CD4-positive, alpha-beta T cell treated with Interleukin-6 for 4 hours (primary cell): ENCODE data around the gene HPS5.

ENCODE experiments used
- DNase-seq: peaks from one replicate; pipeline ENCODE4 v3.0.0-alpha.2; 2020; ENCODE audit warnings: mixed read lengths

The HPS5 gene

GRCh38 chr11:18320617-18321016 lies 1.3 kb downstream of the HPS5 start:
- DNase-seq: no peak

- DNase-seq: no peak
Observed at GRCh38 chr11:18319914-18320313, 2.0 kb downstream of the HPS5 start.

GRCh38 chr11:18317551-18317950 lies 4.4 kb downstream of the HPS5 start:
- DNase-seq: no peak

- no peak for DNase-seq
Observed at GRCh38 chr11:18315893-18316292, 6.0 kb downstream of the HPS5 start.

GRCh38 chr11:18314784-18315523 lies 7.0 kb downstream of the HPS5 start:
- DNase-seq: no peak

- no peak for DNase-seq
Observed at GRCh38 chr11:18313965-18314763, 7.8 kb downstream of the HPS5 start.

GRCh38 chr11:18312663-18313420 lies 9.1 kb downstream of the HPS5 start:
- no peak for DNase-seq

- no peak for DNase-seq
Observed at GRCh38 chr11:18312012-18312411, 9.9 kb downstream of the HPS5 start.

- no peak for DNase-seq
Observed at GRCh38 chr11:18310800-18311340, 11.1 kb downstream of the HPS5 start.

- DNase-seq: no peak
Observed at GRCh38 chr11:18309691-18310090, 12.2 kb downstream of the HPS5 start.

- no peak for DNase-seq
Observed at GRCh38 chr11:18308242-18308641, 13.7 kb downstream of the HPS5 start.

GRCh38 chr11:18307461-18308139 lies 14.3 kb downstream of the HPS5 start:
- no peak for DNase-seq

GRCh38 chr11:18304745-18305144 lies 17.2 kb downstream of the HPS5 start:
- DNase-seq: no peak

GRCh38 chr11:18299721-18300120 lies 22.2 kb downstream of the HPS5 start:
- DNase-seq: no peak

GRCh38 chr11:18295316-18295715 lies 26.6 kb downstream of the HPS5 start:
- no peak for DNase-seq

GRCh38 chr11:18294862-18295261 lies 27.1 kb downstream of the HPS5 start:
- no peak for DNase-seq

- DNase-seq: no peak
Observed at GRCh38 chr11:18288911-18289310, 33.0 kb downstream of the HPS5 start.

- DNase-seq: no peak
Observed at GRCh38 chr11:18285841-18286240, 36.1 kb downstream of the HPS5 start.

GRCh38 chr11:18282626-18283025 lies 39.3 kb downstream of the HPS5 start:
- no peak for DNase-seq

GRCh38 chr11:18280438-18281045 lies 41.4 kb downstream of the HPS5 start:
- DNase-seq: no peak

GRCh38 chr11:18277565-18278271 lies 44.2 kb downstream of the HPS5 start:
- DNase-seq: no peak

GRCh38 chr11:18271206-18271605 lies 50.7 kb downstream of the HPS5 start:
- no peak for DNase-seq
